Adipocyte (in vitro differentiated cells): ENCODE results near the gene C1QC.

Experiments
- DNase-seq: peaks from one replicate; pipeline ENCODE4 v3.0.0-alpha.2; 2015; ENCODE audit warnings: low read depth
- H3K27me3 ChIP-seq: replicated peaks from 2 replicates; pipeline ENCODE4 v1.7.0; 2013; ENCODE audit warnings: mild to moderate bottlenecking, low read length, moderate library complexity; ENCODE audit not compliant: control insufficient read depth, insufficient read depth
- H3K36me3 ChIP-seq: 2 replicates; pipeline ENCODE4 v1.7.0; 2013; ENCODE audit warnings: low read length, mild to moderate bottlenecking, moderate library complexity; ENCODE audit not compliant: control insufficient read depth, insufficient read depth, severe bottlenecking
- H3K4me1 ChIP-seq: 2 replicates; pipeline ENCODE4 v1.7.0; 2013; ENCODE audit warnings: mild to moderate bottlenecking, low read length, moderate library complexity; ENCODE audit not compliant: control insufficient read depth, insufficient read depth
- H3K4me3 ChIP-seq: 2 replicates; pipeline ENCODE4 v1.7.0; 2013; ENCODE audit warnings: mild to moderate bottlenecking, low read length, moderate library complexity
- H3K9ac ChIP-seq: 2 replicates; pipeline ENCODE4 v1.7.0; 2013; ENCODE audit warnings: mild to moderate bottlenecking, low read length, moderate library complexity
- H3K9me3 ChIP-seq: 2 replicates; pipeline ENCODE4 v1.7.0; 2013; ENCODE audit warnings: mild to moderate bottlenecking, low read length, moderate library complexity; ENCODE audit not compliant: control insufficient read depth

Gene C1QC

DNA sequence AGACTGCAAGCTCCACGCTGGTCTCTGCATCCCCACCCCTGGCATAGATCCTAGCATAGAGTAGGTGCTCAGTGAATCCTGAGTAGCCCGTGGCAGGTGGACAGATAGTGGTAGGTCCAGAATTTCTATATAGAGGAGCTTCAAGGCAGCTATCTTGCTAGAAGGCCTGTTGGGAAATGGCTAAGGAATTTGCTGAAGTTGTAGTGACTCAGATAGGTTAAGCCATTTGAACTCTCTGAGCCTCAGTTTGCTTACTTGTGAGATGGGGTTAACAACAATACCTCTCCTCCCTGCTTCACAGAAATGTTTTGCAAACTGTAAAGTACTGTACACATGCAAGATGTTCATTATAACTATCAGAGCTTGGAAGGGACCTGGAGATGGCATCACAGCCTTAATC lies 43.8 kb downstream of the C1QC start:
- Histone ChIP-seq H3K4me1 (peaks cover 6% of the 10 kb centered on the region), H3K4me3 (no peak overlapping the region), H3K9ac (no peak overlapping the region), H3K9me3 (no peaks in the 10 kb centered on the region), H3K27me3 (peaks cover 16% of the 10 kb centered on the region), H3K36me3 (no peaks in the 10 kb centered on the region)
- DNase-seq = no peak

DNA sequence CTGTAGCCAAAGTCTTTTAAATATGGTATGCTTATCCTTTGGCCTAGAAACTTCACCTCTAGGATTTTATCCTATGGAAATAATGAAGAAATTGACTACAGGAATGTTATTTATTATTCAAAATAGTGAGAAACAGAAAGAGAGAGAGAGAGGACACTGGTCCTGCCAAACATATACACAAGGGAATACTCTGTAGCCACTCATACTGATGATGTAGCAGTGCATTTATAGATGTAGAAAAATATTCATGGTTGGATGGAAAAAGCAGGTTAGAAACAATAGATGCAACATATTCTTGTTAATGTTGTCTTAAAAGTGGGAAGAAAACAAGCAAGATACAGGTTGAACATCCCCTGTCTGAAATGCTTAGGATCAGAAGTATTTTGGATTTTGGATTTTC lies 45.0 kb downstream of the C1QC start:
- no peak overlapping the region for H3K9ac ChIP-seq
- no peaks in the 10 kb centered on the region for H3K9me3 ChIP-seq
- no peak for DNase-seq
- H3K4me1 ChIP-seq = peaks cover 6% of the 10 kb centered on the region
- no peak overlapping the region for H3K4me3 ChIP-seq
- H3K36me3 ChIP-seq = no peaks in the 10 kb centered on the region
- H3K27me3 ChIP-seq = peaks cover 10% of the 10 kb centered on the region

DNA sequence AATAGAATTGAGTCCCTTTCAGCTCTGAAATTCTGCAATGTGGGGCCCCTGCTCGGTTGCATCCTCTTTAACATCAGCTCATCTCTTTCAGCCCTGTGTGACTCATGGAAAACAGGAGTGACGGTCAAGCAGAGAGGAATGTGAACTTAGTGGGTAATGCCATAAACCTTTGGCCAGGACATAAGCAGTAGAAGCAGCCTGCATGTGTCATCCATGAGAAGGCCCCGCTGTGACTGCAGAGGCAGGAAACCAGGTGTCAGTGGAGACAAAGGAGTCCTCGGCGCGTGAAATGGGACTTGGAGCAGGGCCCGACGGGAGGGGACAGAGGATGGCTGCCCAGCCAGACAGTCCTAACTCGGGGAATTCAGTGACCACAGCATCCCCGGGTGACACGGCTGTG lies 46.1 kb downstream of the C1QC start:
- Histone ChIP-seq H3K36me3 (no peaks in the 10 kb centered on the region), H3K9me3 (no peaks in the 10 kb centered on the region), H3K4me1 (peaks cover 6% of the 10 kb centered on the region), H3K9ac (no peak overlapping the region), H3K4me3 (no peak overlapping the region), H3K27me3 (peaks cover 10% of the 10 kb centered on the region)
- DNase-seq = peak; percentile 55

DNA sequence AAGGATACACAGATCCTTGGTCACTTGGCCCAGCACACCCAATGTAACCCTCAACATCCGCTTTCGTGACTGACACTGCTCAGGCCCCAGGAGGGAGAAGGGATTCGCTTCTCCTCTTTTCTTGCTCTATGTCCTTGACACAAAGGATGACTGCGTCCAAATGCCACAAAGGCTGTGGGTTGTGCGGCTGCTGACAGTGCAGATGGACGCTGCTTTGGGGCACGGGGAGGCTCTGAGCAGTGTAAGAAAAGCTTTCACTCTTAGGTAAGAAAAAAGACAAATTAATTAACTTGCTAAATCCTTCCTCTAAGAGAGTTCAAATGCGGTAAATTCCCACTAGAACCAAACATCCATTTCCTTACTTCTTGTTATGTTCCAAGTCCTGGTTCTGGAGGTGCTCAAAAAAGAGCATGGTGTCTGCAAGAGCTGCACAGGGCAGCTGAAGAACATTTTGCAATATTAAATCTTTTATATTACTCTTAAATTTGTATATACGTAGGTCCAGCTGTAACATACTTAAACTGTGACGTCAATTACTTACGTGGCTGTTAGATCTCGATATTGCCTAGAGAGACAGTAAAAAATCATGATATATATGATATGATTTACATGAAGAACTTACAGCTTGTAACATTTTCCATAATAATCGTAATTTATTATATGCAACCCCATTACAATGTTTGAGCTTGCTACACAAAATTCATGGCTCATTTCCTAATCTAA lies 47.8 kb downstream of the C1QC start:
- Histone ChIP-seq H3K9me3 (no peaks in the 10 kb centered on the region), H3K4me1 (no peaks in the 10 kb centered on the region), H3K9ac (no peak overlapping the region), H3K4me3 (no peak overlapping the region), H3K36me3 (no peaks in the 10 kb centered on the region), H3K27me3 (peaks cover 10% of the 10 kb centered on the region)
- DNase-seq = no peak

DNA sequence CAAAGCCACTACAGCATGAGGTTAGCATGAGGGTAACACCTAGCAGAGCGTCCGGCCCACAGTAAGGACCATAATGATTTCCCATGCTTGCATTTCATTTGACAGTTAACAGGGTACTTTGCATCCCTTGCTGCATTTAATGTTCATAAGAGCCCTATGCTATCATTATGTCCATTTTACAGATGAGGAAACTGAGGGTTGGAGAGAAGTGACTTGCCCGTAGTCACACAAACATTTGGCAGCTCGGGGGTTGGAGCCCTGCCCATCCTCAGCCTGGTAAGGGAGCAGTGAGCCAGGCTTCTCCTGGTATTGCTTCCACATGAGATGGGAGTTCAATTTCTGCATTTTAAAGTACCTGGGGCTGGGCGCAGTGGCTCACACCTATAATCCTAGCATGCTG lies 50.7 kb downstream of the C1QC start:
- Histone ChIP-seq H3K9ac (no peak overlapping the region), H3K4me3 (no peak overlapping the region), H3K27me3 (no peaks in the 10 kb centered on the region), H3K36me3 (no peaks in the 10 kb centered on the region), H3K9me3 (no peaks in the 10 kb centered on the region), H3K4me1 (no peaks in the 10 kb centered on the region)
- DNase-seq = no peak

DNA sequence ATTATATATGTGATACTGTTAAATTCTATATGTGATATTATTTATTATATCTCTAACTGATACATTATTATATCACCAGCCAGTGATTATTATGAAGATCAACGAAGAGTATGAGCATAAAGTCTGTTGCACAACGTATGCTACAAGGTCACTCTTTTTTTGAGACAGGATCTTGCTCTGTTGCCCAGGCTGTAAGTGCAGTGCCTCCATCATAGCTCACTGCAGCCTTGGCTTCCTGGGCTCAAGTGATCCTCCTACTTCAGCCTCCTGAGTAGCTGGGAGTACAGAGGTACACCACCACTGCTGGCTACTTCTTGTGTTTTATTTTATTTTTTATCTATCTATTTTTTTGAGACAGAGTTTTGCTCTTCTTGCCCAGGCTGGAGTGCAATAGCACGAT lies 53.2 kb downstream of the C1QC start:
- Histone ChIP-seq H3K36me3 (no peaks in the 10 kb centered on the region), H3K9me3 (no peaks in the 10 kb centered on the region), H3K4me3 (no peak overlapping the region), H3K9ac (no peak overlapping the region), H3K27me3 (peaks cover 3% of the 10 kb centered on the region), H3K4me1 (no peaks in the 10 kb centered on the region)
- no peak for DNase-seq
